ENCODE results near the gene IL17C. TPM values are rescaled to one million over a fixed set of nuclear protein-coding genes. Genes with fewer than 3 reads are reported as not detected.

IL17C gene
- total and polyA plus RNA-seq, 11 donors: not detected

DNA sequence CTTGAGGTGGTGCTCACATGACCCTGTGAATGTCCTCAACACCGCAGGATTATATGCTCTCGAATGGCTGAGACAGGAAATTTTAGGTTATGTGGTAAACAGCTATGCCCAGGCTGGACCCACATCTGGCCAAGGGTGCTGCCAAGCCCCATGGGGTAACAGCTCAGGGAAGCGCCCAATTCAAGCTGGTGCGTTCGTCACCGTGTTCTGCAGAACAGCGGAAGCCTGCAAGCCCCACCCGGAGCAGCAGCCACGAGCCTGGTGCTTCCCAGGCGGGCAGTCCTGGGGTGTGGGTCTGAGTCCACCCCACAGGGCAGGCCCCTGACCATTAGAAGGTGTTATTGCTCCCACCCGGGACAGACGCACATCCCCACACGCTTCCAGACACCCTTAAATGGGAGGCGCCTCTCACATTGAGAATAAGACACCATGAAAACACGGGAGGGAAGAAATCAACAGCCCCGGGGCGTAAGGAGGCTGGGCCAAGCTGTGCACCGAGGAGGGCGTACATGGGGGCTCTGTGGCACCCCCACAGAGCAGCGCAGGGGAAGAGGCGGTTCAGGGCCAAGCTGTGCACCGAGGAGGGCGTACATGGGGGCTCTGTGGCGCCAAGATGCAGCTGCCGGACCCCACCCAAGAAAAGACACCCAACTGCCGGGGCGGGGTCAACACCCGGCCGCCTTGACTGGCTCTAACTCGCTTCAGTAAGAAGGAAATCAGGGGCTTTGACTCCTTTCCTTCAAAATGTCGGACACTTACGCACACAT is 15.4 kb downstream of the IL17C start:
- Histone ChIP-seq H3K36me3 (peaks cover 0 to 47% (median 11%) of the 10 kb centered on the region in 9 donors), H3K4me1 (peaks cover 0 to 28% (median 14%) of the 10 kb centered on the region in 12 donors), H3K4me3 (no peak overlapping the region), H3K9me3 (no peaks in the 10 kb centered on the region), H3K27me3 (no peaks in the 10 kb centered on the region), H3K27ac (no peak overlapping the region)
- WGBS, 4 donors: 84 to 92% (median 89%) methylated on average over 25 to 32 of the region's 32 CpGs
- intact Hi-C loops (cut with DNase I): loop anchor here in 2 of 10 donors (5.0 kb wide), 2 partner anchors 49 to 56 kb away; no protein-coding TSS in a partner anchor
- TF ChIP-seq, protein P1, sequence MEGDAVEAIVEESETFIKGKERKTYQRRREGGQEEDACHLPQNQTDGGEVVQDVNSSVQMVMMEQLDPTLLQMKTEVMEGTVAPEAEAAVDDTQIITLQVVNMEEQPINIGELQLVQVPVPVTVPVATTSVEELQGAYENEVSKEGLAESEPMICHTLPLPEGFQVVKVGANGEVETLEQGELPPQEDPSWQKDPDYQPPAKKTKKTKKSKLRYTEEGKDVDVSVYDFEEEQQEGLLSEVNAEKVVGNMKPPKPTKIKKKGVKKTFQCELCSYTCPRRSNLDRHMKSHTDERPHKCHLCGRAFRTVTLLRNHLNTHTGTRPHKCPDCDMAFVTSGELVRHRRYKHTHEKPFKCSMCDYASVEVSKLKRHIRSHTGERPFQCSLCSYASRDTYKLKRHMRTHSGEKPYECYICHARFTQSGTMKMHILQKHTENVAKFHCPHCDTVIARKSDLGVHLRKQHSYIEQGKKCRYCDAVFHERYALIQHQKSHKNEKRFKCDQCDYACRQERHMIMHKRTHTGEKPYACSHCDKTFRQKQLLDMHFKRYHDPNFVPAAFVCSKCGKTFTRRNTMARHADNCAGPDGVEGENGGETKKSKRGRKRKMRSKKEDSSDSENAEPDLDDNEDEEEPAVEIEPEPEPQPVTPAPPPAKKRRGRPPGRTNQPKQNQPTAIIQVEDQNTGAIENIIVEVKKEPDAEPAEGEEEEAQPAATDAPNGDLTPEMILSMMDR (IDR thresholded peaks at IDR 0.05): no peak
- TF ChIP-seq POLR2A (IDR thresholded peaks at IDR 0.05): no peak
- no peak for ATAC-seq
- DNase-seq: no peak

GRCh38 chr16:88654363-88655052 is 16.1 kb downstream of the IL17C start:
- Histone ChIP-seq H3K27me3 (no peaks in the 10 kb centered on the region), H3K27ac (no peak overlapping the region), H3K36me3 (peaks cover 0 to 46% (median 11%) of the 10 kb centered on the region in 9 donors), H3K4me3 (no peak overlapping the region), H3K9me3 (no peaks in the 10 kb centered on the region), H3K4me1 (peaks cover 0 to 25% (median 14%) of the 10 kb centered on the region in 12 donors)
- no peak for TF ChIP-seq POLR2A (IDR thresholded peaks at IDR 0.05)
- TF ChIP-seq, protein P1 (IDR thresholded peaks at IDR 0.05): no peak
- DNase-seq (no peak), ATAC-seq (no peak)
- intact Hi-C loops (cut with DNase I): loop anchor here in 2 of 10 donors (5.0 kb wide), 2 partner anchors 48 to 57 kb away; no protein-coding TSS in a partner anchor
- 83 to 92% (median 90%) methylated on average over 8 to 28 of the region's 28 CpGs for WGBS, 4 donors

DNA sequence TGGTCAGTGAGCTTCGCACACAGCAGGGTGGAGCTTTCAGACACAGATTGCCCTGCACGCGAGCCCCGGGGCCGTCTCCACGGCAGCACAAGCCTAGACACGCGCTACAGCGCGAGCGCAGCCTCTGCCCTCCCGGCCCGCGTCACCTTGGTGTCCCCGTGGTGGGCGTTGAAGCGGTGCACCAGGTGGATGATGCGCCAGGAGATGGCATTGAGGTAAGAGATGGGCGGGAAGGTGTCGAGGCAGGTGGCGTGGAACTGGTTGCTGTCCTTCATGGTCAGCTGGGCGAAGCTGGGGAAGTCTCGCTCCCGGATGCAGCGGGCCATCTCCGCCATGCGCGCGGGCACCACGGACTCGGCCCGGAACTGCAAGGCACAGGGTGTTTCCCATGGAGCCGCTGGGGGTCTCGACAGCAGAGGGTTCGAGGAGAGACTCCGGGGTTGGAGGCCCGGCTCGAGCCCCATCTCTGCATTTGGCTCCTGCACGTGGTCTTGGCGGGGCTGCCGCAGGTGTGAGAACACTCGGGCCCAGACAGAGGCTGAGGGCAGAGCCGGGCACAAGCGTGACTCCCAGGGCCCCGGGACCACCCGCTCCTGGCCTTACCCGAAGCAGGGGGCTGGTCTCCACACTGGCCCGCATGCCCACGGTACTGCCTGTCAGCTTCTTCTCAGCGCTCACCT is 16.8 kb downstream of the IL17C start:
- Histone ChIP-seq H3K9me3 (no peaks in the 10 kb centered on the region), H3K36me3 (peaks cover 0 to 46% (median 11%) of the 10 kb centered on the region in 9 donors), H3K4me1 (peaks cover 0 to 19% (median 11%) of the 10 kb centered on the region in 12 donors), H3K27ac (no peak overlapping the region), H3K27me3 (no peaks in the 10 kb centered on the region), H3K4me3 (no peak overlapping the region)
- no peak for TF ChIP-seq POLR2A (IDR thresholded peaks at IDR 0.05)
- TF ChIP-seq, protein P1 (IDR thresholded peaks at IDR 0.05): no peak
- WGBS, 4 donors: 94 to 96% (median 96%) methylated on average over 42 to 50 of the region's 50 CpGs
- intact Hi-C loops (cut with DNase I): no loop called here
- DNase-seq (peak in 1 of 5 donors; percentile 62), ATAC-seq (no peak)
